HG03108 (cell line): Measurements from ENCODE around the gene ANKRD45.
A peak's percentile ranks its signal among the peaks of the same experiment; 100 is the strongest.
"Not testable (repeated sequence)": the region's sequence is repeated elsewhere in the genome, so short reads cannot be mapped to it uniquely, and the experiment has no call there.

Experiments
- ATAC-seq: cut with Tn5 transposase; IDR thresholded peaks from one replicate; pipeline ENCODE4 v1.9.1; 2021; ENCODE audit warnings: moderate library complexity; ENCODE audit not compliant: unreplicated experiment

The ANKRD45 gene

GRCh38 chr1:173646656-173647055 is 23.0 kb downstream of the ANKRD45 start:
- no peak for ATAC-seq

GRCh38 chr1:173642450-173643139 is 27.1 kb downstream of the ANKRD45 start:
- not testable (repeated sequence) for ATAC-seq

GRCh38 chr1:173639102-173639501 is 30.5 kb downstream of the ANKRD45 start:
- no peak for ATAC-seq

GRCh38 chr1:173638043-173639021 is 31.3 kb downstream of the ANKRD45 start:
- no peak for ATAC-seq

- not testable (repeated sequence) for ATAC-seq
These were observed 32.2 kb downstream of the ANKRD45 start for GRCh38 chr1:173637236-173638042.

GRCh38 chr1:173635116-173635515 is 34.5 kb downstream of the ANKRD45 start, which contains the start of gene TEX50:
TEX50 (plus strand) TSS chr1:173635338; CDS start chr1:173635522, 184 bp downstream.
- ATAC-seq: no peak

GRCh38 chr1:173628888-173629287 is 40.8 kb downstream of the ANKRD45 start:
- no peak for ATAC-seq

- ATAC-seq: no peak
These were observed 42.4 kb downstream of the ANKRD45 start for GRCh38 chr1:173627269-173627668.

GRCh38 chr1:173616859-173617258 is 52.8 kb downstream of the ANKRD45 start:
- no peak for ATAC-seq

GRCh38 chr1:173613086-173613485 is 56.6 kb downstream of the ANKRD45 start:
- ATAC-seq: not testable (repeated sequence)

GRCh38 chr1:173608503-173609216 is 61.0 kb downstream of the ANKRD45 start:
- ATAC-seq: no peak

- no peak for ATAC-seq
These were observed 66.5 kb downstream of the ANKRD45 start, which contains the start of gene SLC9C2 for GRCh38 chr1:173603056-173603591. SLC9C2 (minus strand) TSS chr1:173603072; CDS start chr1:173601776, 1,296 bp downstream.

GRCh38 chr1:173601588-173601987 is 68.1 kb downstream of the ANKRD45 start:
- peak; percentile 54 for ATAC-seq

- ATAC-seq: no peak
These were observed 73.4 kb downstream of the ANKRD45 start for GRCh38 chr1:173596097-173596825.

- not testable (repeated sequence) for ATAC-seq
These were observed 78.5 kb downstream of the ANKRD45 start for GRCh38 chr1:173591138-173591537.

GRCh38 chr1:173590557-173590956 is 79.1 kb downstream of the ANKRD45 start:
- no peak for ATAC-seq

- no peak for ATAC-seq
These were observed 88.1 kb downstream of the ANKRD45 start for GRCh38 chr1:173581383-173582079.

GRCh38 chr1:173580658-173581057 is 89.0 kb downstream of the ANKRD45 start:
- no peak for ATAC-seq

- no peak for ATAC-seq
These were observed 89.6 kb downstream of the ANKRD45 start for GRCh38 chr1:173580071-173580470.
